IPS DF 4.7 (cell line): ENCODE results near the gene IRF2BP2.
"Not testable (repeated sequence)": the region's sequence is repeated elsewhere in the genome, so short reads cannot be mapped to it uniquely, and the experiment has no call there.

Experiments used
- DNase-seq: peaks from one replicate; pipeline ENCODE4 v3.0.0-alpha.2; 2013; ENCODE audit warnings: low spot score; ENCODE audit errors: extremely low read depth

IRF2BP2 gene

DNA sequence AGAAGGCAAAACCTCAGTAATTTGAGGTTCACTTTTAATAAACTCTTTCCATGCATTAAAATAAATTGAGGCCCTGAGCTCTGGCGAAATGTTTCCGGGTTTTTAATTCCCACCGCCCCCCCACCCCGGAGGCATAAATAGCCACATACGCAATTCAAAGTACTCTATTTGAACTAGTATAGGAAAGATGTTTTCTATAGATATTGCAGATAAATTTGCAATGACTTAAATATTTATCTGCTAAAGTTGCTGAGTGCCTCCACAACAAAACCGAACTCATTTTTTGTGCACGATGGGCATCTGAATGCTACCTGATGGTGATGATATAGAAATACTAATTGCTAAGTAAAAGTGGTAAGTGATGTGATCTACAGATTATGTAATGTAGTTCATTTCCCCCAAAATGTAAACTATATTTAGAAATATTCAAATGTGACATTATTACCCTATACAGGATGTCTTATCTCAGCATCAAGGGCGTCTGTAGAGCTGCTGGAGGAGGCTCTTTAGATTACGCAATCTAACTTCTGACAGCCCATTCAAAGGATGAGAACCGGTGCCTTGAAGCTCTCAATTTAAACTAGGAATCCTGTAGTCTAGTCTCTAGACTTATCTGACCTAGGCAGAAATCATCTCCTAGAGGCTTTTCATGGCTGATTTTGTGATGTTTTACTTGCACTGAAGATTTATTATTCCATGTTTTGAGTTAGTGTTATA is 8.5 kb downstream of the IRF2BP2 start:
- DNase-seq = no peak

DNA sequence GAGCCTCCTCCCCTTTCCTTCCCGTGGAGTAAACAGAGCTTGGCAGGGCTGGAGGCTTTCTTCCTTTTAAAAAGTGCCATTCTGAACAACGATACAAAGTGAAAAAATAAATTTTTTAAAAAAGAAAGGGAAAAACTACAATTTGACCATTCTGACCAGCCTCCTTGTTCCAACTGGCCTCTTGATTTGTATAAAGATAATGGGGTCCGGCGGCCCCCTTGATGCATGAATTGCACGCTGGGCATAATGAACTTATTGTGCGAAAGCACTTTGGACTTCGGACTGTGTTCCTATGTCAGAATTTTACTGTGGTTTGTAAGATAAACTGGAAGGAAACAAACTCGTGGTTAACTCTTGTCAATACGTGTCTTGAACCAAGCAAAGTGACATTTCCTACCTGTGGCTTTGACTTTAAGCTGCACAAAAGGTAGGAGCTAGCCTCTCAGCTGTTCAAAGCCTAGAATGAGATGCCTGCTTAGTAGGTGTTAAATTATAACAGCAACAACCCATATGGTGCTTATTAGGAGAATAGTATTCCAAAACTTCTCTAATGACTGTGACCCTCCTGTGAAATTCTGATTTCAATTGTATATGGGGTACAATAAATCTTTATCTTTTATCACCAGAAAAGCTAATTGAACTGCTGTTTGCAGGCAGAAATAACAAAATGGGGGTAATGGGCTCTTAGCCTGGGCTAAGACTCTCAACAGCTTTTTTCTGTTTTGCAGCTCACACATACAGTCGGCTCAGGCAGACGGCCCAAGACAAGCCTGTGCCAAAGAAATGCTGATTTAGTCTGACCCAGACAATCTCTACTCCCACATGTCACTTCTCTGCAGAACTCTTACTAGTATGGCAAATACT is 9.3 kb downstream of the IRF2BP2 start:
- no peak for DNase-seq

DNA sequence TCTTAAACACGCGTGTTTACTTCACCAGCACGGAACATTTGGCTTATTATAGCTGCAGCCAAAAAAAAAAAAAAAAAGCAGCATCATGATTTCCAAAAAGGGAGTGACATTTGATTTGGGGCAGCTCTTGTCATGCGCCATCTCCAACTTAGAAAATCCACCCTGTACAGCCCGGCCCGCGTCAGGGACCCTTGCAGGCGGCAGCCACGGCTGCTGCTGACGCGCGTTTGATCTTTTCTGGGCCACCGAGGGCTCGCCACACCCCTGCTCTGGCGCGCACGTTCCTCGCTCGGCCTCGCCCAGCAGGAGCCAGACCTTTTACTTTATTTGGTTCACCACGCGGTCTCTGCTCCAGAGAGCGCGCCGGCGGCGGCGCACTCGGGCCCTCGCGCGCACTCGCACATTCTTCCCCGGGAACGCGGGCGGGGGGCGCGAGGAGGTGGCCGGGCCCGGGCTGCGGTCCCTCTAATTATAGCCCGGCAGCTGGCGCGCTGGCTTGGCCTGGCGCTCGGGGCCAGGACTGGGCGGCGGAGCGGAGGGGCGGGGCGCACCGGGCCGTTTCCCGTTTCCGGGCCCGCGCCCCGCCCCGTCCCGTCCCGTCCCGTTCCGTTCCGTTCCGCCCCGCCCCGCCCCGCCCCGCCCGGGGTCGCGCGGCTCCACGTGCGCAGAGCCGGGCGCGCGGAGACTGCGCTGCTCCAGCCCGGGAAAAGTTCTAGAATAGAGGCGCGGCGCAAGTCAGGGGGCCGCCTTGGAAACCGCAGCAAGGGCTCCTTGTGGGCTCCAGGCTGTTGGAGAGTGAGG is 10.2 kb downstream of the IRF2BP2 start:
- no peak for DNase-seq

DNA sequence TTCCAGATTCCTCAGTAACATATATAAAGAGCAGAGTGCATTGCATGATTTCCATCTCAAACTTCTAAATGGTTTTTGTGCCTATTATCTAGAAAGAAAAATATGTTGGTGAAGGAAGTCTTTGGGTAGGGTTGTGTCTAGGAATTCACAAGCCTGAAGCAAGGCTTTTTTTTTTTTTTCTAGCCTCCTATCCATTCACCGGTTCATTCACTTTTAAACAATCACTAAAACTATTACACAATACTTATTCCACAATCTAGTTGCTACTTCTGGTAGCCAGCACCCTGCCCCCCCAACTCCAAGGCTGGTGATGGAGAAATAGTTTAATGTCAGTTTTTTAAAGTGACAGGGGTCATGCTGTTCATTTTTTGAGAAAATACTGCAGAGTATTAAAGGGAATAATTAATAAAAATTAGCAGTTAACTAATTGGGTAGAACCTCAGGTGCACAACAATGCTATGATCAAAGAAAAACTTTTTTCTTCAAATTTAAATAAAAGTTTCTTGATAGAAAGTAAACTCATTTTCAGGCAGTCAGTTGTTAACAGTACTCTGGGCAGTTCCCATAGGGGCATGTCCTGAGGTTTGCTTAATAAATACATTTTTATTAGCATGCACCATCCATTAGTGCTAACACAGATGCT is 10.9 kb downstream of the IRF2BP2 start:
- DNase-seq = no peak

DNA sequence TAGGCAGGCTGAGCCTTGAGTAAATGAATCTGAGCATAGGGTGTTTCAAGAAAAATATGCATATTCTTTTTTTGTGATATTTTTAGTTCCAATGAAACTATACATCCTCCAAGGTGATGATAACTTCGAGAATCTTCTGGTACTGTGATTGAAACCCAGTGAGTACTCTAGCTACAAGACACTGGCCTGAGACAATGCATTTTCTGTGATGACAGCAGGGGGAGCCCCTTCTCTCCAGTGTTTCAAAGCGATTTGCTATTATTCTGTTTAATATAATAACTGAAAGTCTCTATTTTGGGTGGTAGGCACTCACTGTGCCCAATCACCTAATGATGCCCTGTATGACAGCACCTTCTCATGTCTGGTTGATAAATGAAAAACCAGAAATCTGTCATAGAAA is 12.1 kb downstream of the IRF2BP2 start:
- no peak for DNase-seq

DNA sequence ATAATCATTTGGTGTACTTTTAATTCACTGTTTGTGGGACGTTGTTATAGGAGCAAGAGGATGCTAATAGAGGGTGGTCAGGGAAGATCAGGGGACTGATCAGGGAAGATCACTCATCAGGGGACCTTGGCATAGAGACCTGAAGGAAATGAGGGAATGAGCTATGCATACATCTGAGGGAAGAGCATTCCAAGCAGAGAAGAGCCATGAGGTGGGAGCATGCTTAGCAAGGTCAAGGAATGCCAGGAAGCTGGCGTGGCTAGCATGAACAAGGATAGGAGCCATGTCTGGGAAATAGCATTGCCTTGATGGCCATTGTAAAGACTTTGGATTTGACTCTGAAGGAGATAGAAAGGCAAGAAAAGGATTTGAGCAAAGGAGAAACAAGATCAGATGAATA is 14.1 kb downstream of the IRF2BP2 start:
- no peak for DNase-seq

DNA sequence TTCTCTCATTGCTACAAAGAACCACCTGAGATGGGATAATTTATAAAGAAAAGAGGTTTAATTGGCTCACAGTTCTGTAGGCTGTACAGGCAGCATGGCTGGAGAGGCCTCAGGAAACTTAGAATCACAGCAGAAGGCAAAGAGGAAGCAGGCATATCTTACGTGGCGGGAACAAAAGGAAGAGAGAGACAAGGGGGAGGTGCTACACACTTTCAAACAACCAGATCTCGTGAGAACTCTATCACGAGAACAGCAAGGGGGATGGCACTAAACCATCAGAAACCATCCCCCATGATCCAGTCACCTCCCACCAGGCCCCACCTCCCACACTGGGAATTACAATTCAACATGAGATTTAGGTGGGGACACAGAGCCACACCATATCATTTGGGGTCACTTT is 15.4 kb downstream of the IRF2BP2 start:
- not testable (repeated sequence) for DNase-seq

DNA sequence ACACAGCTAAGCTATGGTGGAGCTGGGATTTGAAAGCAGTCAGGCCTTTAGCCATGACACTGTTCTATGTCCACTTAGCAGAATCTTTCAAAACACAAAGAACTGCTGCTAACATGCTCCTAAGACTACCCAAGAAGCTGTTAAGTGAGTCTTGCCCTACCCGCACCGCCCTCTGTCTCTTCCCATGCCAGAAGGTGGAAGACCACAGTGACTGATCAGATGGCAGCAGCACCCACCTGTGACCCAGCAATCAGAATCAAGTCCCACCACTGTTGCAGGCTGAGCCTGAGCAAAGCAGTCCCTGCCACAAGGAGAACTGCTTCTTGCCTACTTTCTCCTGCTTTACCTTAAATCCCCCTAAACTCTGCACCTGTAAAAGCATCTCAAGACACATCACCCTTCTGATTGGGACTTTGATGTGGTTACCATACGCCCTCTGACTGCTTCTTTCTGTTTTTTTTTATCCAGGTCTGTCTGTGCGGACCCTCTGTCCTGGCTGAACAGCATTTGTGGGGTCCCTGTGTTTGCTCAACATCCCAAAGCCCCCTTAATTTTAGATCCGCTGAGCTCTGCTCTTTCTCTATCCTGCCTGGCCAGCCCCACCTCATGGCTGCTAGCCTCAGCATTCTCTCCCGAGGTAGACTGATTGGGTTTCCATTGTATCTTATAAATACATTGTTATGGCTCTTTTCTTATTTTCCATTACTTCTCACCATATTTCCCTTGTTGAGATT is 16.0 kb downstream of the IRF2BP2 start:
- no peak for DNase-seq

DNA sequence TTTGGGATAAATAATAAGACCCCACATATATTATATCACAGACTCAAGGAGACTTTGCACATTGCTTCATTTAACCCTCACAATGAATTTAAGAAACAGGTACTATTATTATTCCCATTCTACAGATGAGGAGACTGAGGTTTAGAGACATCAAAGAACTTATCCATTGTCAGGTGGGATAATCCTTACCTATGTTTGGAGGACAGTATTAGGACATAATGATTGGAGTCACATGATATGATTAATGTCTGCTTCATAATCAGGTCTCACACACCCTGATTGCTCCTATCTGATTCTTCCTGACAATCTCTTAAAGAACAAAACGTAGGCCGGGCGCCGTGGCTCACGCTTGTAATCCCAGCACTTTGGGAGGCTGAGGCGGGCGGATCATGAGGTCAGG is 16.9 kb downstream of the IRF2BP2 start:
- DNase-seq = no peak

DNA sequence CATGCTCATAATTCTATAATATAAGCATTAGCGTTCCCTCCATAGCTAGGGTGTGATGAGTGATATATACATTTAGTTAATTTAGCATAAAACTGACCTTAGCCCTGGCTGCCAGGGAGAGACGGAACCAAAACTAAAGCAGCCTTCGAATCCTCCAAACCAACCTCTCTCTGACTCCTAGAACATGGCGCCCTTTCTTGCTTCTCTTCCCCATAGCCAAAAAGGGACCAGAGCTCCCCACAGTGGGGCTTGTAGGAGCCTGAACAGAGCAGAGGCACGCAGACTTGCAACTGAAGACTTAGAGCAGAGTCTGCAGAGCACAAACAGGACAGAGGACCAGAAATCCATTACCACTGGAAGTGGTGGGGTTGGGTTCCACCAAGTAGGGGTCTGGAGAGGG is 17.7 kb downstream of the IRF2BP2 start:
- no peak for DNase-seq

DNA sequence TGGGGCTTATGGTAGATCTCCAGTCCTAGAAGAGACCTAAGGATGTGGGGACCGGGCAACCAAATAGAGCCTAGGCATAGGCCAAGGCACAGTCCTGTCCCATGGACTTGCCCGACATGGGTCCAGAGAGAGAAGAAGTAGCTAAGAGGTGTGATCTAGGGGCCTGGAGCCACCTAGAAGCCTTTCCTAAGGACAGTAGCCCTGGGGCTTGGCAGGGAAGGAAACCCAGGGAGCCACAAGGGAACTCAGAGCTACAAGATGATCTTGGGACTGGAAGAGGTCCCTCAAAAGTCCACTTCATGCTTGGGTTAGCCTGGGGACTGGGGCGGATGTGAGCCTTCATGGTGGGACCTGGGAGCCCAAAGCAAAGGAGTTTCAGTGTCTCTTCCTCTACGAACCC is 18.8 kb downstream of the IRF2BP2 start:
- no peak for DNase-seq

DNA sequence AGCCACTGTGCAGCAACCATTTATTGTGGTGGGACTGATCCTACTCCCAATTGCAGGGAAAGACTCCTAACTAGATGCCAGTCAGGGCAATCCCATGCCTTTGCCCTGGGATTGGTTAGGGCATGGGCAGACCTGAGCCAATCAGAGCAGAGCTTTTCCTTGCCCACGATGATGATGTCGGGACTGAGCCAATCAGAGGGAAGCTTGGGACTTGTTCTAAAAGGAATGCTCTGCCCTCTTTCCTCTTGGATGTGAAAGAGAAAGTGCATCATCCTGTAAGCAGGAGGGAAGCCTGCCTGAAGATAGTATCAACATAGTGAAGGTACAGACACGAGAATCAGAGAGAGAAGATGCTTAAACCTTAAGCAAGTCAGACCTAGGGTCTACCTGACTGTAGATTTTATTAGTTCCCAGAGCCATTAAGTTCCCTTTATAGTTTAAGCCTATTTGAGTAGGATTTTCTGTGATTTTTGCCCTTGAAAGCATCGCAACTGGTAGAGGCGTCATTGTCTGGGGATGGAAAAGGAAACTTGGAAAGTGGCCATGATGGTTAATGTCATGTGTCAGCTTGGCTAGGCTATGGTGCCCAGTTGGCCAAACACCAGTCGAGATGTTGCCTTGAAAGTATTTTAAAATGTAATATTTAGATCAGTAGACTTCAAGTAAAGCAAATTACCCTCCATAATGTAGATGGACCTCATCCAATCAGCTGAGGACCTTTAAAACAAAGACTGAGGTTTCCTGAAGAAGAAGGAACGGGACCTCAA is 19.9 kb downstream of the IRF2BP2 start:
- DNase-seq = no peak

DNA sequence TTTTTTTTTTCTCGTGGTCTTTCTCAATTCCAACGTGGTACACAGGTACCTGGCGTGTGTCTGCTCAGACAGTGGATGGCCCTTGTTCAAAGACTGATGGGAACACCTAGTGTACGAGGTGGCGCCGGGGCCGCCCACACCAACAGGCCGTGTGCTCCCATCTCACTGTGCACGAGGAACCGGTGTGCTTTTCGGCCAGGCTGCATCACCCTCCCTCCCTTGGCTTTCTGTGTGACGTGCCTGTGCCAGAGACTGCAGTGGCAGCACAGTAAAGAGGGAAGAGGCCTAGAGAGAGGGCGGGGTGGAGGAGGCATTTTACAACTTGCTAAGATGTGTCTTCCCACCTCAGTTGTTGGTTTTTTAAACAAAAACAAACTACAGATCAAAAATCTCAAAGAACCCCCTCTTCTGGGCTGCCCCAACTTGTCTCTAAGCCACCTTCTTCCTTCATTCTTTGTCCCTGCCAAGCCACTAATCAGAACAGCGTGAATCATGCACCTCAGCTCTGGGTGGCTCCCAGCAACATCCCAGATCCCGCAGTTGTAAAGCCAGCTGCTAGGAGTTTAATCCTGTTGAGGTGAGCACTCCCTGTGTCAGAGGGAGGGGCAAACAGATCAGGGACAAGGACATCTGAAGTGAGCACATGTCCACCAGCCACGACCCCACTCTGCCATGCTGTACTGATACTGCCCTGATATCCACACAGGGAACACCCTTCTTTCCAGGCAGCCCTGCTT is 20.7 kb downstream of the IRF2BP2 start:
- no peak for DNase-seq

DNA sequence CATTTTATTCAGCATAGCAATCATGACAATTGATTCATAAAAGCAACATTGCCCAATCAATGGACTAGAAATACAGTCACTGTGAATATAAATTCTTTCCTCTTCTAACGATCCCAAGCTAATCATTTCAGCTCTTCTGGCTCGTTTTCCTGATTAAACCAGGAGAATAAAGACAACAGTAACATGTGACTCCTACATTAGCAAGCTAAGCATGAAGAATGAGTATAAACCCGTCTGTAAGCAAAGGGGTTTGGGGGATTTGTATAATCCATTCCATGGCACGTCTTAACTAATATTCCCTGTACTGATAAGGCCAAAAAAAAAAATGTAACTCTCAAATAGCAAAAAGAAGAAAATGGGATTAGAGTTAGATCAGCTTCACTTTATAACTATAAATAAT is 21.6 kb downstream of the IRF2BP2 start:
- DNase-seq = no peak

DNA sequence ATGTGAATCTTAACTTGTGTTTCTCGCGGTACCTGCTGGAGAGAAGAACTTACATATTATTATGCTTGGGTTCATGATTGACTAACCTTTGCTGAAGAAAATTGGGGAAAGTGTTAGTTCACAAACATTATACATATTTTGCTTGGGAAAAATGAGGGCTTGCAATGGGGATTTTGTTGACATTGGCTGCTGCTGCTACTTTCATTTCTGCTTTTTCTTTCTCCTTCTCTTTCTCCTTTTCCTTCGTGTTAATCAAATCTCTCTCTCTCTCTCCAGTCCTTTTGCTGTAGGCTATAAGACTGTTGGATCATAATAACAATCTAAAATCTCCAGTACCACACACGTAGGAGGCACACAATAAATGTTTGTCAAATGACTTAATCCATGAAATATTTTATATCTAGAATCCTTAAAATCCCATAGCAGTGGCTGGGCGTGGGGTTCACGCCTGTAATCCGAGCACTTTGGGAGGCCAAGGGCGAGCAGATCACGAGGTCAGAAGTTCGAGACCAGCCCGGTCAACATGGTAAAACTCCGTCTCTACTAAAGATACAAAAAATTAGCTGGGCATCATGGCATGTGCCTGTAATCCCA is 23.0 kb downstream of the IRF2BP2 start:
- no peak for DNase-seq

DNA sequence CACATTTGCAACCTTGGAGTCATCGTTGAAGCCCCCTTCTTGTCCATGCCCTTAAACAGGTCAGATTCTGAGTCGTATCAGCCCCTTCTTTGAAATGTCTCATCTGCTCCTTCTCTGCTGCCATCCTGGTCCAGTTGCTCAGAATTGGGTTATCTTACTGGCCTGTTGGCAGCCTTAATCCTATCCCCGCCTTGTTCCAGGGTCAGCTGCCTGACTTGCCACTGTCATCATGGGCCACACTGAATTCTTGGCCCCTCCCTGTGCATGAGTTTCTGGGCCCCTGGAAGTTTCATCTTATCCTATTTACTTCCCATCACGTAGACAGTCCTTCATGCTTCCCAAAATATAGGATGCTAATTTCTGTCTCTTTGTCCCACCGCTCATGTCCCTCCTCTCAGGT is 23.7 kb downstream of the IRF2BP2 start:
- no peak for DNase-seq

DNA sequence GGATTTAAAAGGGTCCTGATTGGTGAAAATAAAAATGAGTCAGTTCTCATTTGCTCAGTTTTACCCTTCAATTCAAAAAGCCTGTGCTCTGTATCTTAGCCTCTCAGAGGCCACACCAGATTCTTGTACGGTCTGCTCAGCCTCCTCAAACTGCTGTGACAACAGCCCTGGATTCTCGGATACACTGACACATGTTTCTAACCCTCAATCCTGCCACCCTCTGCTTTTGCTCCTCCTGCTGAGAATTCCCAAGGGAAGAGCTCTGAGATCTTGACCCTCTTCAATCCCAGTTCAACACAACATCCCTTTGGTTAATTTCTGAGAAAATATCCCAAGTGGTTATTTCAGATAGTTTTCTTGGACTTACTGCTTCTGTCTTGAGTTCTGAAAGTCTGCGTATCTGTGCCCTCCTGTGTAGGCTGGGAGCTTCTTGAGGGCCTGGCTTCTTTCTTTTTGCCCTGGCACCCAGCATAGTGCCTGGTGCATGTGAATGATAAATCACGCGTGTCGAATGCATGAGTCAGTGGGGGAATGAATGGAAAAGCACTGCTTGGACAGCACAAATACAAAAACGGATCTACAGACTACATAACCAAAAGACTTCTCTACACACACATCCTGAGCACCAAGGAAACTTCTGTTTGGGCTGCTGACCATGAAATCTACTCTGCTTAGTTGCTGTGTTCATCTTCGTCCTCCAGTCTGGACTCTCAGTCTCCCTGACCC is 24.5 kb downstream of the IRF2BP2 start:
- DNase-seq = no peak

DNA sequence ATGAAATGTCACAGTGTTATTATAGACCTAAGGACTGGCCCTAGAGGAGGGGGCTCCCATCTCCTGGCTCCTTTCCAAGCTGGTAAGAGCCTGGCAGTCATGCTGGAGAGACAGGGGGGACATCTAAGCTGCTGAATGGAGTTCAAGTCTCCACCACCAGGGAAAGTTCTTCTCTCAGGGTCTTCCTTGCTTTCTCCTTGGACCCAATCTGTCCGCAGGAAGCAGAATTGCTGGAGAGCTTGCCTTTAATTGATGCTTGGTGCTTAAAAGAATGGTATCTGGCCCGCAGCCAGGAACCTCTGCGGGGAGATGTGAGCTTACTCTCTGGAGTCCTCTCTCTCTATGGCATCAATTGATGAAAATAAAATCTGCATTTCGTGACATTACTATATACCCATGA is 25.1 kb downstream of the IRF2BP2 start:
- DNase-seq = no peak
